ENCODE measurements around the gene KDM4B.

Gene KDM4B

DNA sequence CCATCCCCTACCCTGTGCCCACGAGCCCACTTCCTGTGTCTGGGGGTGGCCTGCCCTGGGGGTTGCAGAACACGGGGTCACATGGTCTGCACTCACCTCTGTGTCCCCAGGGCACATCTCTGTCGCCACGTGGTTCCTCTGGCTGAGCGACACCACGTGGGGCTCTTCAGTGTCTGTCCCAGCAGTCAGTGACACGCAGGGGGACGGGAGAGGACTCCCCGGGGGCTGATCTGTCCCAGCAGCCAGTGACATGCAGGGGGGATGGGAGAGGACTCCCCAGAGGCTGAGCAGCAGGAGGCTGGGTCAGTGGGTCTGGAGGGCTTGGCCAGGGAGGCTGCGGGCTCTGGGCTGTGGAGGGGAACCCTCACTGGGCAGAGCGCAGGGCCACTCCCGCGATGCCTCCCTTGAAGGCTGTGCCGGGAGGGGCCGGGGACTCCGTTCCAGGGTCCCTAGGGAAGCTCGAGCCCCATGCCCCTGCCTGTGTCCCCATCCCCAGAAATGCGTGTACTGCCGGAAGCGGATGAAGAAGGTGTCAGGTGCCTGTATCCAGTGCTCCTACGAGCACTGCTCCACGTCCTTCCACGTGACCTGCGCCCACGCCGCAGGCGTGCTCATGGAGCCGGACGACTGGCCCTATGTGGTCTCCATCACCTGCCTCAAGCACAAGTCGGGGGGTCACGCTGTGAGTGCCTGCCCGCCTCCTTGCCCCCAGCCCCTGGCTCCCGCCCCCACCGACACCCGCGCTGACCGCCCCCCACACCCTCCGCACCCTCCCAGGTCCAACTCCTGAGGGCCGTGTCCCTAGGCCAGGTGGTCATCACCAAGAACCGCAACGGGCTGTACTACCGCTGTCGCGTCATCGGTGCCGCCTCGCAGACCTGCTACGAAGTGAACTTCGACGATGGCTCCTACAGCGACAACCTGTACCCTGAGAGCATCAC is 174.8 kb downstream of the KDM4B start:
- DNase-seq (ENCODE audit: insufficient read length, low spot score): peak; percentile 69
- peak; percentile 21 for FAIRE-seq

DNA sequence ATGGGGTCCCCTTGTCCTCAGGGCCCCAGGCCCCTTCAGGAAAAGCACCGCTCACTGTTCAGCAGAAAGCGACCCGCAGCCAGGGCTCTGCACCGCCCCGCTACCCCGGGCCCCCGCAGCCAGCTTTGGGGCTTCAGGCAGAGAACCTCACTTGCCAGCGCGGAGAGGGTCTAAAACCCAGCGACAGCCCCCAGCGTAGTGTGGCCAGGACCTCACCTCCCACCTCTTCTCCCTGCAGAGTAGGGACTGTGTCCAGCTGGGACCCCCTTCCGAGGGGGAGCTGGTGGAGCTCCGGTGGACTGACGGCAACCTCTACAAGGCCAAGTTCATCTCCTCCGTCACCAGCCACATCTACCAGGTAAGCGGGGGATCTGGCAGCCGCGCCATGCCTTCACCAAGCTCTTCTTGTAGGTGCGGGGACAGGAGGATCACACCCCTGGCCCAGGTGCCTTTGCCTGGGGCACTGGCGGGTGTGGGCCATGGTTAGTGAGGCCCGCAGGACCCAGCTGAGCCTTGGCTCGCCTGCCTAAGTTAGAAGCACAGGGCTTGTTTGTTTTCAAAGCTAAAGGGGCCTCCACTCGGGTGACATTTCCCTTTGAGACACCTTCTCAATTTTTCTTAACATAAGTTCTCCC is 175.7 kb downstream of the KDM4B start:
- FAIRE-seq (no peak), DNase-seq (ENCODE audit: insufficient read length, low spot score) (no peak)

DNA sequence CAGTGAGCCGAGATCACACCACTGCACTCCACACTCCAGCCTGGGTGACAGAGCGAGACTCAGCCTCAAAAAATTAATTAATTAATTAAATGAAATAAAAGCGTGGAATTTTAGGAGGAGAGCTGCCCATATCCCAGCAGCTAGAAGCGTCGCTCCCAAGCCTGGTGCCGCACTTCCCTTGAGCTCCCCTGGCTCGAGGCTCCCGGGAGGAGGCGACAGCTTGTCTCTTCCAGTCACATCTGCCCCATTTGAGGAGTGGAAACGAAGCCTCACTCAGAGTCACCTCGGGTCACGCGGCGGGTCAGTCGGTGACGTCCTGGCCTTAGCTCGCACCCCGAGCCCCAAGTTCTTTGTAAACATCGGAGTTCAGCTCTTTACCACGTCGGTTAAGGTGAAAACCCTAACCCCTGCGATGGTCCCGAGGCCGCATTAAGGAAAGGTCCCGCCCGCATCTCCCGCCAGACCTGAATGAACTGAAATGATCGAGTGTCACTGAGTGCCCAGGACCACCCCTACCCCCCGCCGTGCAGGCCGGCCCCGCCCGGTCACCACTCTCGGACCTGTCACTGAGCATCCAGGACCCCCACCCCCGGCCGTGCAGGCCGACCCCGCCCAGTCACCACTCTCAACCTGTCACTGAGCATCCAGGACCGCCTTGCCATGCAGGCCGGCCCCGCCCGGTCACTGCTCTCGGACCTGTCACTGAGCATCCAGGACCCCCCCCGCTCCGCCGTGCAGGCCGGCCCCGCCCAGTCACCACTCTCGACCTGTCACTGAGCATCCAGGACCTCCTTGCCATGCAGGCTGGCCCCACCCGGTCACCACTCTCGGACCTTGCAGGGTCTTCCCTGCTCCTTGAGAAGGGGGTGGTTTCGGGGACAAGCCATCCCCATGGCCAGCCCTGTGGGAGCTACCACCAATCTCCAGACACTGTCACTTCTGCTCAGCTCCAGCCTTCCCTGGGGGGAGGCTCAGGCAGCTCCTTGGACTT is 176.9 kb downstream of the KDM4B start:
- FAIRE-seq (no peak), DNase-seq (ENCODE audit: insufficient read length, low spot score) (no peak)

DNA sequence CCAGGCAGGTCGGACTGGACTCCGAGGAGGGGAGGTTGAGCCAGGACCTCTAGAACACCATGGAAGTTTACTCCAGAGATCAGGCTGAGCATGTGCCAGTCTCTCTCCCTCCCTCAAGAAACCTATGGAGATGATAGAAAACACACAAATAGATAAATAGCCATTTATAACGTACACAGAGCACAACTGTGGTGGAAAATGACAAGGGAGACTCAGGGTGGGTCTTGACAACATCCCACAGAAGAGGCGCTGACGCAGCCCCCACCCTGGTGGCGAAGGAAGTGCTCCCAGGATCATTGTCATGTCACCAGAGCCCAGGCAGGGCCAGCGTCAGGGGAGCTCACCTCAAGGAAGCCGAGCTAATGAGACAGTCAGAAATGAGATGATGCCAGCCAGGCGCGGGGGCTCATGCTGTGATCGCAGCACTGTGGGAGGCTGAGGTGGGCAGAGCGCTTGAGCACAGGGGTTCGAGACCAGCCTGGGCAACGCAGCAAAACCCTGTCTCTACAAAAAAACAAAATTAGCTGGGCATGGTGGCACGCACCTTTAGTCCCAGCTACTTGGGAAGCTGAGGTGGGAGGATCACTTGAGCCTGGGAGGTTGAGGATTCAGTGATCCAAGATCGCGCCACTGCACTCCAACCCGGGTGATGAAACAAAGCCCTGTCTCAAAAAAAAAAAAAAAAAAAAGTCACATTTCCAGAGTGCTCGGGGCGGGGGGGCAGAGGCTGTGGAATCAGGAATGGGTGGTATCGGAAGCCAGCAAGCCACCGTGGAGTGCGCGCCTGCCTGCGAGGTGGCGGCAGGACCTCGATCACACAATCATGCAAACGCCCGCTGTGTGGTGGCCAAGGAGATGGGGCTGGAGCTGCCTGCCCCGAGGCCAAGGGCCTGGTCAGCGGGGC is 178.4 kb downstream of the KDM4B start:
- FAIRE-seq (no peak), DNase-seq (ENCODE audit: insufficient read length, low spot score) (no peak)

DNA sequence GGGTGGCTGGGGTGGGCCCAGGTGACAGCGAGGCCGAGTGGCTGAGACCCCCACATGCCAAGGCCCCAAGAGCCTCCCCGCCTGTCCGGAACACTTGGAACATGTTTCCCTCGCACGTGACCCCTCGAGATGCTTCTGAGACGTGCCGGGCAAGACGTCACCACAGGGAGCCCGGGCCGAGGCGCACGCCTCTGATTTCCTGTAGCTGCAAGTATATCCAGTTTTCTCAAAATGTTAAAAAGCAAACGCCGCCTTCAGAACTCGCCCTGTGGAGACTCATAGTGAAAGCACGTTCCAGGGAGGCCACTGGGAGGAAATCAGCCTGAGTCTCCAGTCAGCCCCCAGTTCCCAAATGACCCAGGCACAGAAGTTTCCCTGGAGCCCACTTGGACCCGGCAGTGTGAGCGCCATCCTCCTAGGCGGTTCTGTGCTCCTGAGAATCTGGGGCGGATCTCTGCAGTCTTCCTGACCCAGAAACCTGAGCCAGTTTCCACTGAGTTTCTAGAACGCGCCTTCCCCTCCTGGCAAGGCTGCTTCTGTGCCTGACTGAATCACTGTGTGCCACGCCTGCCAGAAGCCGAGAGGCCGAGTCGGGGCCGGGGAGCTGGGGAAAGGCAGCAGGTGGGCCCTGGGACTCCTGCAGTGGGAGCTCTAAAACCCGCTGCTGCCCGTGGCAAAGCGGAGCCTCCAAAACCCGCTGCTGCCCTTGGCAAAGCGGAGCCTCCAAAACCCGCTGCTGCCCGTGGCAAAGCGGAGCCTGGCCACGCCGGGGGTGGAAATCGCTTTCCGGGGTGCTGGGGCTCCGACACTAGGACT is 179.3 kb downstream of the KDM4B start:
- FAIRE-seq (no peak), DNase-seq (ENCODE audit: insufficient read length, low spot score) (no peak)

DNA sequence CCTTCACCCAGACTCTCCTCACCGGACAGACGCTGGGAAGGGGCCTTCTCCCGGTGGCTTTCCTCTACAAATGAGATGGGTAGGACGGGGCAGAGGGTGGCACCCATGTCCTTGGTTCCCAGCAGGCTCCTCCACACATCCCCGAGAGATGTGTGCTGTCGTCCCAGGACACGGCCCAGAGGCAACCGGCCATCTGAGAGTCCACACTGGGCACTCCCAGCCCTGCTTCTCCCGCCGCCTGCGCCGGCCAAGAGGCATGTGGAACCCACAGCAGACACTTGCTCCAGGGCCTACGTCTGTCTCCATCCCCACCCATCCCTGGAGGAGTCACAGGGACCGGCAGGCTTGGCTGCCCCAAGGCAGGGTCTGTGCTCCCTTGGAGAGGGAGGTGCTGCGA is 179.9 kb downstream of the KDM4B start:
- DNase-seq (ENCODE audit: insufficient read length, low spot score) (no peak), FAIRE-seq (no peak)

DNA sequence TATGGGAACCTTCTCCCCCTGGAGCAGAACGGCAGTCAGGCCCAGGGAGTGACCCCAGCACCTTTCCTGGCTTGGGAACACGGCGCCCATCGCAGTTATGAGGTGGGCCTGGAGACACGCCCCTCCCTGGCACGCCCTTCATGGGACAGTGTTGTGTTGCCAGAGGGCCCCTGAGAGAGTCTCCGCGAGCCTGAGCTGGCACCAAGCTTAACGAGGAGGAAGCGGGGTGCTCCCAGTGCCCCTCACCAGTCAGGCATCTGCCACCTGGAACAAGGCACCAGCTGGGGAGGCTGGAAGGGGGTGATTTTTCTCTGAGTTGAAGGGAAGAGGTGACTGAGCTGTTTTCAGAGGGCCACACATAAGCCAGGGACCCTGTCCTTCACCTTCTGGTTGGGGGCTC is 180.6 kb downstream of the KDM4B start:
- DNase-seq (ENCODE audit: insufficient read length, low spot score) (no peak), FAIRE-seq (no peak)

DNA sequence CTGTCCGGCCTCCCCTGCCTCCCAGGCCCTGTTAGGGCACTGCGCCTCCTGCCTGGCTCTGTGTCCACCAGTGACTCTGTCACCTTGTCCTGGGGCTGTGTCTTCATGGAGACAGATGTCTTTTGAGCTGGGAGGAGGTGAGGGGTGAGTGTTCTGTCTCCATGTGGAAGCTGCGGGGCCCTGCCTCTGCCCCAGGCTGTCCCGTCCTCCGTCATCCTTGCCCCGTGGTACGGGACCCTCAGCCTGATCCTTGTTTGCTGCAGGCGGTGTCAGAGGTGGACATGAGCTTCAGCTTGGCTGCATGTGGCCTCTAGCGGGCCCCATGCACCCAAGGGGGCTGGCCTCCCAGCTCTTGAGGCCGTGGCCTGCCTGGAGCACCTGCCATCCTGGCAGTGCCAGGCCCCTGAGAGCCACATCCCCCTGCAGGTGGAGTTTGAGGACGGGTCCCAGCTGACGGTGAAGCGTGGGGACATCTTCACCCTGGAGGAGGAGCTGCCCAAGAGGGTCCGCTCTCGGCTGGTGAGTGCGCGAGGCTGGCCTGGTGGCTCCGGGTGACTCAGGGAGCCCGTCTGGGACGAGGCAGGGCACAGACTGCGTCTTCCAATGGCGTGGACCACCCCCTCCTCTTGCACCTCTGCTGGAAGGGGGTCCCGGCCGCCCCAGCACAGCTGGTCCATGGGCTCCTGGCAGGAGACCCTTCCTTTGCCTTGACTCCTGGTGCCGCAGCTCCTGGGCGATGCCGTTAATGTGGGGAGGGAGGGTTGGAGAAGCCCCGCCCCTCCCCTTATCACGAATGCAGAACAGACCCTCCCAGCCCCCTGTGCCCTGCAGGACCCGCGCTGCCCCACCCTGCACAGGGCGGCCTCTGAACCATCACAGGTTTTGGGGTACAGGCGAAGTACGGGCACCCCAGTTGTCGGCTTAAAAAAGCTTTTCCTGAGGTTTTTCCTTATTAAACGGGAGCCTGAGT is 181.3 kb downstream of the KDM4B start:
- FAIRE-seq: no peak
- no peak for DNase-seq (ENCODE audit: insufficient read length, low spot score)

DNA sequence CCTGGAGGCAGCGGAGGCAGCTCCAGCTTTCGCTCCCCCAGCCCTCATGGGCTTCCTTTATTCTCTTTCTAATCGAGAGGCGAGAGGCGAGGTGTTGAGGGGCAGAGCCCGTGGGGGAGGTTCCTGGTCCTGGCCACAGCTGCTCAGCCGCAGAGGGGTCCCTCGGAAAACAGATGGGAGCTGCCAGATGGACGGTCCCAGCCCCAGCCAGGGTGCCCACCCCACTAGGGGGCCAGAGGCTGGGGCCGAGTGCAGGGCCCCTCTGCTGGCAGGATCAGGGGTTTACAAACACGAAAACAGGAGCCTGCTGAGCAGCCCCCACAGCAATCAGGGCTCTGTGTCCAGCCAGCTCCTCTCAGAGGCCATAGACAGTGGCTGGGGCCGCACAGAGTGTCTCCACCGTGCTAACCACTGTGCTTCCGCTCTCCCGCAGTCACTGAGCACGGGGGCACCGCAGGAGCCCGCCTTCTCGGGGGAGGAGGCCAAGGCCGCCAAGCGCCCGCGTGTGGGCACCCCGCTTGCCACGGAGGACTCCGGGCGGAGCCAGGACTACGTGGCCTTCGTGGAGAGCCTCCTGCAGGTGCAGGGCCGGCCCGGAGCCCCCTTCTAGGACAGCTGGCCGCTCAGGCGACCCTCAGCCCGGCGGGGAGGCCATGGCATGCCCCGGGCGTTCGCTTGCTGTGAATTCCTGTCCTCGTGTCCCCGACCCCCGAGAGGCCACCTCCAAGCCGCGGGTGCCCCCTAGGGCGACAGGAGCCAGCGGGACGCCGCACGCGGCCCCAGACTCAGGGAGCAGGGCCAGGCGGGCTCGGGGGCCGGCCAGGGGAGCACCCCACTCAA is 182.2 kb downstream of the KDM4B start:
- DNase-seq (ENCODE audit: insufficient read length, low spot score): no peak
- FAIRE-seq: no peak

DNA sequence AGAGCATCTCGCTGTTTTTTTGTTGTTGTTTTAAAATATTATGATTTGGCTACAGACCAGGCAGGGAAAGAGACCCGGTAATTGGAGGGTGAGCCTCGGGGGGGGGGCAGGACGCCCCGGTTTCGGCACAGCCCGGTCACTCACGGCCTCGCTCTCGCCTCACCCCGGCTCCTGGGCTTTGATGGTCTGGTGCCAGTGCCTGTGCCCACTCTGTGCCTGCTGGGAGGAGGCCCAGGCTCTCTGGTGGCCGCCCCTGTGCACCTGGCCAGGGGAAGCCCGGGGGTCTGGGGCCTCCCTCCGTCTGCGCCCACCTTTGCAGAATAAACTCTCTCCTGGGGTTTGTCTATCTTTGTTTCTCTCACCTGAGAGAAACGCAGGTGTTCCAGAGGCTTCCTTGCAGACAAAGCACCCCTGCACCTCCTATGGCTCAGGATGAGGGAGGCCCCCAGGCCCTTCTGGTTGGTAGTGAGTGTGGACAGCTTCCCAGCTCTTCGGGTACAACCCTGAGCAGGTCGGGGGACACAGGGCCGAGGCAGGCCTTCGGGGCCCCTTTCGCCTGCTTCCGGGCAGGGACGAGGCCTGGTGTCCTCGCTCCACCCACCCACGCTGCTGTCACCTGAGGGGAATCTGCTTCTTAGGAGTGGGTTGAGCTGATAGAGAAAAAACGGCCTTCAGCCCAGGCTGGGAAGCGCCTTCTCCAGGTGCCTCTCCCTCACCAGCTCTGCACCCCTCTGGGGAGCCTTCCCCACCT is 183.3 kb downstream of the KDM4B start:
- no peak for FAIRE-seq
- DNase-seq (ENCODE audit: insufficient read length, low spot score): no peak

DNA sequence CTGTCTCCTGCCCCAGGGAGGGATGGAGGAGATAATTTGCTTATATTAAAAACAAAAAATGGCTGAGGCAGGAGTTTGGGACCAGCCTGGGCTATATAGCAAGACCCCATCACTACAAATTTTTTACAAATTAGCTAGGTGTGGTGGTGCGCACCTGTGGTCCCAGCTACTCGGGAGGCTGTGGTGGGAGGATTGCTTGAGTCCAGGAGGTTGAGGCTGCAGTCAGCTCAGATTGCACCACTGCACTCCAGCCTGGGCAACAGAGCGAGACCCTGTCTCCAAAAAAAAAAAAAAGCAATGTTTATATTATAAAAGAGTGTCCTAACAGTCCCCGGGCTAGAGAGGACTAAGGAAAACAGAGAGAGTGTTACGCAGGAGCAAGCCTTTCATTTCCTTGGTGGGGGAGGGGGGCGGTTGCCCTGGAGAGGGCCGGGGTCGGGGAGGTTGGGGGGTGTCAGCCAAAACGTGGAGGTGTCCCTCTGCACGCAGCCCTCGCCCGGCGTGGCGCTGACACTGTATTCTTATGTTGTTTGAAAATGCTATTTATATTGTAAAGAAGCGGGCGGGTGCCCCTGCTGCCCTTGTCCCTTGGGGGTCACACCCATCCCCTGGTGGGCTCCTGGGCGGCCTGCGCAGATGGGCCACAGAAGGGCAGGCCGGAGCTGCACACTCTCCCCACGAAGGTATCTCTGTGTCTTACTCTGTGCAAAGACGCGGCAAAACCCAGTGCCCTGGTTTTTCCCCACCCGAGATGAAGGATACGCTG is 184.0 kb downstream of the KDM4B start:
- FAIRE-seq (no peak), DNase-seq (ENCODE audit: insufficient read length, low spot score) (no peak)

DNA sequence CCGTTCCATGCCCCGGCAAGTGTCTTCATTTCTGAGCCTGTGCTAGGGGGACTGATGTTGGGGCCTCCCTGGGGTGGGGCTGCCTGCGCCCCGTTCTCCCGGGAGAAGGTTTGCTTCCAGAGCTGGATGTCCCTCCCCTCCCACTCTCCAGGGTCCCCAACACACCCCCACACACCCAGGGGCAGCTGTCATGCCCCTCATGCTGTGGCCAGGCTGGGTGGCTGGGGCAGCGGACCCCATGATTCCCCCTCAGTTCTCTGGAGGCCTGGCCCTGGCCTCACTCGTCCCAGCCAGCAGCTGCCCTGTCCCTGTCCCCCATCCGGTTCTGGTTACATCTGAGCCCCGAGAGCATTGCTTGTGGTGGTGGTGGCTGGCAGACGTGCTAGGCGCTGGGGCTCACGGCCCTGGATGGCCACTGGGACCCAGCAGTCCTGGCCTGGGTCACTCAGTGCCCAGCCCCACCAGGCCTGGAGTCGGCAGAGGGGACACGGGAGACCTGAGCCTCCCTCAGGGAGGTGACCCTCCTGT is 184.8 kb downstream of the KDM4B start:
- DNase-seq (ENCODE audit: insufficient read length, low spot score): no peak
- no peak for FAIRE-seq

DNA sequence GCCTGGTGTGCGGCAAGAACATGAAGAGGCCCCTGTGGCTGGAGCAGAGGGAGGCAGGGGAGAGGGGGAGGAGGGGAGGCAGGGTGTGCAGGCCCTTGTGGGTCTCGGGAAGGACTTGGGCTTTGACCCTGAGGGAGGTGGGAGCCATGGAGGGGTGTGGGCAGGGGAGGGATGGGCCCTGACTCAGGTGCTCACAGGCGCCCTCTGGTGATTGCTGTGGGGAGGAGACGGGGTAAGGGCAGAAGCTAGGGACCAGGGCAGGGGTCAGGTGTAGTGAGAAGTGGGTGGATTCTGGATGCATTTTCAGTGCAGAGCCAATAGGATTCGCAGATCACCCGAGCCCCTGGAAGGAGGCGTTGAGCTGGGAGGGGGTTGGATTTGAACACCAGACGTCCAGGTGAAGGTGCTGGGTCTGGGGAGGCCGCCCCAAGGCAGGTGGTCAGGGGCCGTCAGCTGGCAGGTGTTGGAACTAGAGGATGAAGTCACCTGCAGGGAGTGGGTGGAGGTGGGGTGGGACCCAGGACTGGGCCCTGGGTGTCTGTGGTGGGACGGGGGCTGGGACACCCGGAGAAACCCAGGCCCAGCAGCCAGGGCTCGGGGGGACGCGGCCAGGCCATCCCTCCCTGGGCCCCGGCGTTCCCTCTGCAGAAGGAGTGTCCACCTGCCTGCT is 185.4 kb downstream of the KDM4B start:
- DNase-seq (ENCODE audit: insufficient read length, low spot score) (peak; percentile 65), FAIRE-seq (no peak)

DNA sequence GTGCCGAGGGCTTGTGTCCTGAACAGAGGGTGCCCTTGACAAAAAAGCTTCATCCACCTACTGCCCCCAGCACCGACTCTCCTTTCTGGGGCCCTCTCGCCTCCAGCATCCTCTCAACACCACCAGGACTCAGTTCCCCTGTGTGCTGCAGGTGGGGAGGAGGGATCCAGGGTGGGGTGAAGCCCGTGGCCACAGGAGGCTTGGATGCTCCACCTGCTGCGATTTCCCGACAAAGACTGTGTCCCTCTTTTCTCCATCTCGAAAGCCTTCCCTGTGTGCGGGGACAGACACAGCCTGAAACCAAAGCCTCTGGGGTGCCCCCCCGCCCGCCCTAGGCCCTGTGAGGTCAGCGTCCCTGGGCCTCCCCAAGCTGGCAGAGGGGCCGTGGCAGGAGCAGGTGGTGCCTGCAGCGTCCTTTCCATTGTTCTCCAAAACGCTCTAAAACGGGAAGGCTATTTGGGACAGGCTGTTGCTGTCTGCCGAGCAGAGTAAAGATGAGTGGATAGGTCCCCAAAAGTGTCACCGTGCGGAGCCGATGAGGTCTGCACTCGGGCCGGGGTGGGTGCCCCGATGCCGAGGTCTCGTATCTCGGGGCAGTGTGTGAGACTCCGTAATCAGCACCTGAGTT is 186.0 kb downstream of the KDM4B start:
- FAIRE-seq: no peak
- no peak for DNase-seq (ENCODE audit: insufficient read length, low spot score)

Measured in GM19239 (cell line).